Measurements from ENCODE around the gene KRTAP12-3.

DNA sequence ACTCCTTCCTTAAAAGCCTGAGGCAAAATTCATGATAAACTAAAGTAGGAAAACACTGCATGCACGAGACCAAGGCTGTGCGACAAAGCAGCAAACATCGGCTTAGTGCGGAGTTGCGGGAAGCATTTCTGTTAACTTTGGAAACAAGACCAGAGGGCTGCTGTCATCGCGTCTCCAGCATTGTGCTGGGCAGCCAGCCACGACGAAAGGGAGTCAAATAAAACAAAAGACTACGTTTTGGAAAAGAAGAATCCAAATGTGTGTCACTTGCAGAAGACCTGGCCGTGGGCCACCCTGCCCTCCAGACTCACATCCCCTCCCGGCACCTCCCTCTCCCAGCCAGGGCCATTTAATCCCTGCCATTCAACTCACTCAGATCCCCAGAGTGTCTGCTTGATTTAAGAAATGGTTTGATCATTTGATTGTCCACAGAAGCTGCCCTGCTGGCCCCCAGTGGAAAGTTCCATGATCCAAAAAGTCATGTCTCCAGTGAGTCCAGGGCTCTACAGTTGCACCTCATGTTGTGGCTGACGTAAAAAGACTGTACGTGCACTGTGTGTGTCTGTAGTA, 13.9 kb upstream of the KRTAP12-3 start:
- TF ChIP-seq, protein P1, sequence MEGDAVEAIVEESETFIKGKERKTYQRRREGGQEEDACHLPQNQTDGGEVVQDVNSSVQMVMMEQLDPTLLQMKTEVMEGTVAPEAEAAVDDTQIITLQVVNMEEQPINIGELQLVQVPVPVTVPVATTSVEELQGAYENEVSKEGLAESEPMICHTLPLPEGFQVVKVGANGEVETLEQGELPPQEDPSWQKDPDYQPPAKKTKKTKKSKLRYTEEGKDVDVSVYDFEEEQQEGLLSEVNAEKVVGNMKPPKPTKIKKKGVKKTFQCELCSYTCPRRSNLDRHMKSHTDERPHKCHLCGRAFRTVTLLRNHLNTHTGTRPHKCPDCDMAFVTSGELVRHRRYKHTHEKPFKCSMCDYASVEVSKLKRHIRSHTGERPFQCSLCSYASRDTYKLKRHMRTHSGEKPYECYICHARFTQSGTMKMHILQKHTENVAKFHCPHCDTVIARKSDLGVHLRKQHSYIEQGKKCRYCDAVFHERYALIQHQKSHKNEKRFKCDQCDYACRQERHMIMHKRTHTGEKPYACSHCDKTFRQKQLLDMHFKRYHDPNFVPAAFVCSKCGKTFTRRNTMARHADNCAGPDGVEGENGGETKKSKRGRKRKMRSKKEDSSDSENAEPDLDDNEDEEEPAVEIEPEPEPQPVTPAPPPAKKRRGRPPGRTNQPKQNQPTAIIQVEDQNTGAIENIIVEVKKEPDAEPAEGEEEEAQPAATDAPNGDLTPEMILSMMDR (IDR thresholded peaks at IDR 0.05; ENCODE audit: insufficient read depth, low read length) = no peak
- TF ChIP-seq, protein P2, sequence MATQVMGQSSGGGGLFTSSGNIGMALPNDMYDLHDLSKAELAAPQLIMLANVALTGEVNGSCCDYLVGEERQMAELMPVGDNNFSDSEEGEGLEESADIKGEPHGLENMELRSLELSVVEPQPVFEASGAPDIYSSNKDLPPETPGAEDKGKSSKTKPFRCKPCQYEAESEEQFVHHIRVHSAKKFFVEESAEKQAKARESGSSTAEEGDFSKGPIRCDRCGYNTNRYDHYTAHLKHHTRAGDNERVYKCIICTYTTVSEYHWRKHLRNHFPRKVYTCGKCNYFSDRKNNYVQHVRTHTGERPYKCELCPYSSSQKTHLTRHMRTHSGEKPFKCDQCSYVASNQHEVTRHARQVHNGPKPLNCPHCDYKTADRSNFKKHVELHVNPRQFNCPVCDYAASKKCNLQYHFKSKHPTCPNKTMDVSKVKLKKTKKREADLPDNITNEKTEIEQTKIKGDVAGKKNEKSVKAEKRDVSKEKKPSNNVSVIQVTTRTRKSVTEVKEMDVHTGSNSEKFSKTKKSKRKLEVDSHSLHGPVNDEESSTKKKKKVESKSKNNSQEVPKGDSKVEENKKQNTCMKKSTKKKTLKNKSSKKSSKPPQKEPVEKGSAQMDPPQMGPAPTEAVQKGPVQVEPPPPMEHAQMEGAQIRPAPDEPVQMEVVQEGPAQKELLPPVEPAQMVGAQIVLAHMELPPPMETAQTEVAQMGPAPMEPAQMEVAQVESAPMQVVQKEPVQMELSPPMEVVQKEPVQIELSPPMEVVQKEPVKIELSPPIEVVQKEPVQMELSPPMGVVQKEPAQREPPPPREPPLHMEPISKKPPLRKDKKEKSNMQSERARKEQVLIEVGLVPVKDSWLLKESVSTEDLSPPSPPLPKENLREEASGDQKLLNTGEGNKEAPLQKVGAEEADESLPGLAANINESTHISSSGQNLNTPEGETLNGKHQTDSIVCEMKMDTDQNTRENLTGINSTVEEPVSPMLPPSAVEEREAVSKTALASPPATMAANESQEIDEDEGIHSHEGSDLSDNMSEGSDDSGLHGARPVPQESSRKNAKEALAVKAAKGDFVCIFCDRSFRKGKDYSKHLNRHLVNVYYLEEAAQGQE (IDR thresholded peaks at IDR 0.05; ENCODE audit: insufficient replicate concordance, low read depth) = no peak
- TF ChIP-seq POLR2AphosphoS5 (IDR thresholded peaks at IDR 0.05; ENCODE audit: low read depth) (no peak), GABPA (IDR thresholded peaks at IDR 0.05; ENCODE audit: low read depth) (no peak), SPI1 (IDR thresholded peaks at IDR 0.05; ENCODE audit: borderline replicate concordance, low read depth) (no peak)

Data from HL-60 (cell line).